SU-DHL-6 (cell line): ENCODE results near the gene KRT10.

Experiments
- H2AFZ ChIP-seq: fragments of 200-600 bp; sonication (generic); 2 replicates; pipeline ENCODE4 v1.6.1; 2014; ENCODE audit warnings: low read depth, mild to moderate bottlenecking, moderate library complexity, mixed read lengths, antibody characterized with exemption, low read length; ENCODE audit not compliant: severe bottlenecking
- H3F3A ChIP-seq: fragments of 200-600 bp; shearing (Covaris generic); 2 replicates; pipeline ENCODE4 v1.6.0; 2016; ENCODE audit warnings: antibody characterized with exemption, mild to moderate bottlenecking; ENCODE audit not compliant: insufficient read depth
- H3K27ac ChIP-seq: fragments of 200-600 bp; sonication (generic); 2 replicates; pipeline ENCODE4 v1.5.1; 2016; ENCODE audit warnings: low read depth, mild to moderate bottlenecking, low read length, moderate library complexity, mixed read lengths
- H3K27me3 ChIP-seq: fragments of 200-600 bp; sonication (generic), shearing (Covaris generic); 2 replicates; pipeline ENCODE4 v1.6.0; 2014; ENCODE audit warnings: mild to moderate bottlenecking, low read length
- H3K36me3 ChIP-seq: fragments of 200-600 bp; sonication (generic); 2 replicates; pipeline ENCODE4 v1.6.1; 2014; ENCODE audit warnings: mild to moderate bottlenecking, low read length, mixed read lengths
- H3K4me2 ChIP-seq: fragments of 300-600, 200-600 bp; shearing (Covaris generic), sonication (generic); 2 replicates; pipeline ENCODE4 v1.6.0; 2014; ENCODE audit warnings: low read length, low read depth, mild to moderate bottlenecking; ENCODE audit not compliant: poor library complexity, severe bottlenecking
- H3K4me3 ChIP-seq: fragments of 200-600 bp; sonication (generic); 2 replicates; pipeline ENCODE4 v1.5.1; 2014; ENCODE audit warnings: antibody characterized with exemption, low read length, mild to moderate bottlenecking, mixed read lengths; ENCODE audit not compliant: insufficient read depth, poor library complexity, severe bottlenecking
- H3K79me2 ChIP-seq: fragments of 200-600 bp; sonication (generic); 2 replicates; pipeline ENCODE4 v1.6.1; 2014; ENCODE audit warnings: mild to moderate bottlenecking, low read length, moderate library complexity; ENCODE audit not compliant: insufficient read depth
- H3K9ac ChIP-seq: fragments of 200-600 bp; sonication (generic); 2 replicates; pipeline ENCODE4 v1.7.0; 2014; ENCODE audit warnings: mild to moderate bottlenecking, low read length
- H3K9me2 ChIP-seq: fragments of 200-600 bp; sonication (generic); replicated peaks from 2 replicates; pipeline ENCODE4 v1.6.1; 2014; ENCODE audit warnings: low read length; ENCODE audit not compliant: insufficient read depth
- H3K9me3 ChIP-seq: fragments of 200-600 bp; sonication (generic); 2 replicates; pipeline ENCODE4 v1.6.1; 2014; ENCODE audit warnings: low read length, mixed read lengths; ENCODE audit not compliant: insufficient read depth
- H4K20me1 ChIP-seq: fragments of 200-600 bp; sonication (generic); 2 replicates; pipeline ENCODE4 v1.6.1; 2014; ENCODE audit warnings: low read depth, mild to moderate bottlenecking, antibody characterized with exemption, low read length, moderate library complexity, mixed read lengths
- CTCF ChIP-seq: fragments of 200-600 bp; sonication (generic); IDR thresholded peaks from one replicate; pipeline ENCODE4 v1.5.1; 2017; ENCODE audit warnings: antibody characterized with exemption, mild to moderate bottlenecking, low read length, moderate library complexity; ENCODE audit not compliant: insufficient read depth, poor library complexity, severe bottlenecking
- EZH2phosphoT487 ChIP-seq: fragments of 200-600 bp; sonication (generic), shearing (Covaris generic); conservative IDR thresholded peaks from 2 replicates; pipeline ENCODE4 v1.6.1; 2018; ENCODE audit warnings: mild to moderate bottlenecking, antibody characterized with exemption, low read length, moderate library complexity, mixed read lengths

KRT10 gene

GRCh38 chr17:40841246-40841645, 18.8 kb upstream of the KRT10 start:
- Histone ChIP-seq H3K9ac (no peak overlapping the region), H3K4me2 (no peak overlapping the region), H3K79me2 (no peaks in the 10 kb centered on the region), H3K27me3 (no peaks in the 10 kb centered on the region), H3K9me3 (no peaks in the 10 kb centered on the region), H3K36me3 (no peaks in the 10 kb centered on the region), H3K27ac (no peak overlapping the region), H4K20me1 (no peaks in the 10 kb centered on the region), H3K9me2 (no peaks in the 10 kb centered on the region), H3F3A (no peaks in the 10 kb centered on the region), H3K4me3 (no peak overlapping the region), H2AFZ (no peak overlapping the region)
- TF ChIP-seq CTCF (no peak), EZH2phosphoT487 (no peak)

- H3K27me3 ChIP-seq, result no peaks in the 10 kb centered on the region
- TF ChIP-seq CTCF (no peak), EZH2phosphoT487 (no peak)
Measured at GRCh38 chr17:40839194-40839593, 16.8 kb upstream of the KRT10 start.

GRCh38 chr17:40836020-40836419, 13.6 kb upstream of the KRT10 start:
- H3K27me3 ChIP-seq, result no peaks in the 10 kb centered on the region

More at GRCh38 chr17:40839194-40839593, 16.8 kb upstream of the KRT10 start:
- Histone ChIP-seq H3K9me3 (no peaks in the 10 kb centered on the region), H3K4me3 (no peak overlapping the region), H3K36me3 (no peaks in the 10 kb centered on the region), H2AFZ (no peak overlapping the region), H3K9ac (no peak overlapping the region), H3K4me2 (no peak overlapping the region), H3K79me2 (no peaks in the 10 kb centered on the region), H3K9me2 (no peaks in the 10 kb centered on the region), H3F3A (no peaks in the 10 kb centered on the region), H4K20me1 (no peaks in the 10 kb centered on the region), H3K27ac (no peak overlapping the region)

More at GRCh38 chr17:40836020-40836419, 13.6 kb upstream of the KRT10 start:
- Histone ChIP-seq H3K9ac (no peak overlapping the region), H4K20me1 (no peaks in the 10 kb centered on the region), H2AFZ (no peak overlapping the region), H3K27ac (no peak overlapping the region), H3K9me2 (no peaks in the 10 kb centered on the region), H3K4me2 (no peak overlapping the region), H3K9me3 (no peaks in the 10 kb centered on the region), H3K4me3 (no peak overlapping the region), H3K36me3 (no peaks in the 10 kb centered on the region), H3K79me2 (no peaks in the 10 kb centered on the region), H3F3A (no peaks in the 10 kb centered on the region)
- TF ChIP-seq CTCF (no peak), EZH2phosphoT487 (no peak)
